Pancreas (tissue), 10 donors: ENCODE data around the gene MYMX. TPM values are rescaled to one million over a fixed set of nuclear protein-coding genes. Genes with fewer than 3 reads are reported as not detected.

Source experiments
- ATAC-seq, 4 donors: fragments of 200-7000 bp; cut with Tn5 transposase; one replicate each; pipeline versions ENCODE4 v1.8.0 to v1.9.1; 2020; ENCODE audit warnings: mild to moderate bottlenecking in 4 of 4, moderate library complexity in 4 of 4
- DNase-seq, 6 donors: peaks; one replicate each; pipeline ENCODE4 v3.0.0-alpha.2; 2020
- FAIRE-seq: peaks from 2 replicates; lab custom pipeline; 2012; peaks lifted over from hg19 to GRCh38; lab: Jason Lieb, UNC
- H3K27ac ChIP-seq, 4 donors: fragments of 200-600 bp; sonication (generic); 1 replicate in 3 of 4; 2 replicates in 1 of 4; pipeline versions ENCODE4 v1.5.0 to v1.8.0; 2020
- H3K27me3 ChIP-seq, 4 donors: fragments of 200-600 bp; one replicate each; pipeline ENCODE4 v1.8.0; 2021
- H3K36me3 ChIP-seq, 3 donors: fragments of 200-600 bp; sonication (generic) in 1 of 3; one replicate each; pipeline versions ENCODE4 v1.5.0 to v1.8.0; 2020 to 2021
- H3K4me1 ChIP-seq, 3 donors: fragments of 200-600 bp; one replicate each; pipeline ENCODE4 v1.8.0; 2021
- H3K4me3 ChIP-seq, 4 donors: fragments of 200-600 bp; sonication (generic) in 2 of 4; one replicate each; pipeline versions ENCODE4 v1.5.0 to v1.8.0; 2020 to 2021
- H3K9me3 ChIP-seq, 4 donors: fragments of 200-600 bp; one replicate each; pipeline ENCODE4 v1.8.0; 2021
- CTCF ChIP-seq, 4 donors: fragments of 200-600 bp; sonication (generic) in 3 of 4; IDR thresholded peaks; one replicate each; pipeline versions ENCODE4 v1.5.0 to v1.8.0; 2021; ENCODE audit warnings: antibody characterized with exemption in 4 of 4
- WGBS, 2 donors: extraction: QIAGEN DNeasy Blood & Tissue Kit; methylation state at CpG; one replicate each; pipeline ENCODE4 v1.1.7; 2013; 5-methylcytosine and 5-hydroxymethylcytosine counted together
- intact Hi-C, 3 donors: fragments of 100-400 bp; cut with DNase I; formaldehyde crosslinking; loops; one replicate each; pipeline versions ENCODE4 v1.11.1 to v1.14.2; 2022
- polyA plus RNA-seq, 2 donors: library from polyadenylated mRNA; stranded (reverse); fragments of 200-250 nt; gene quantifications; one replicate each; pipeline ENCODE4 v1.2.3, GENCODE V29; 2013
- total RNA-seq, 6 donors: library from RNA; stranded (reverse); fragmentation: NEBNext Ultra II Directional in 4 of 6; extraction: Animal tissue kit (Norgen Biotek cat#: 25700) in 4 of 6; gene quantifications; one replicate each; pipeline versions ENCODE4 v1.2.1 to v1.2.4, GENCODE V29; 2021 to 2023
- donor health status: healthy with polysubstance abuse.
- donor health status: DM: no; HTN: no; CAD: no; lungs with moderate emphysema.
- donor health status: DM: no; HTN: no; CAD: no.
- donor health status: control.
- donor health status: control.
- donor health status: Bipolar disorder and iron deficiency.
- donor health status: DM: yes; HTN: yes; CAD: no.
- donor health status: DM: no; HTN: no; CAD: no.
- donor health status: DM: no; HTN: no; CAD: no.
- donor health status: DM: yes; HTN: yes; CAD: no.

Gene MYMX
- total and polyA plus RNA-seq, 8 donors = 0.34 to 4.3 (median 1.7) TPM

- ATAC-seq = no peak
- H3K4me3 ChIP-seq = peak overlapping the region; percentile 22 to 71 (median 54)
- H3K4me1 ChIP-seq = peaks cover 30 to 51% (median 33%) of the 10 kb centered on the region in 3 donors
- intact Hi-C loops = no loop called here
- DNase-seq = no peak
- no peaks in the 10 kb centered on the region for H3K27me3 ChIP-seq
- FAIRE-seq = no peak
- no peaks in the 10 kb centered on the region for H3K36me3 ChIP-seq
- peak overlapping the region in 1 of 4 donors; percentile 39 for H3K27ac ChIP-seq
- H3K9me3 ChIP-seq = no peaks in the 10 kb centered on the region
- WGBS, 2 donors = 7 to 9% methylated on average over 15 to 18 of the region's 18 CpGs
- TF ChIP-seq CTCF (IDR thresholded peaks at IDR 0.05) = no peak
Observed at GRCh38 chr6:44224029-44224964, 7.6 kb downstream of the MYMX start.

GRCh38 chr6:44224965-44225305 is 8.2 kb downstream of the MYMX start:
- WGBS, 2 donors = 79 to 85% methylated on average over 4 of the region's 4 CpGs
- FAIRE-seq = no peak
- Histone ChIP-seq H3K9me3 (no peaks in the 10 kb centered on the region), H3K4me1 (peaks cover 30 to 51% (median 33%) of the 10 kb centered on the region in 3 donors), H3K27ac (no peak overlapping the region), H3K27me3 (no peaks in the 10 kb centered on the region), H3K4me3 (no peak overlapping the region), H3K36me3 (peaks cover 0 to 5% (median 0%) of the 10 kb centered on the region in 3 donors)
- no peak for DNase-seq
- no peak for TF ChIP-seq CTCF (IDR thresholded peaks at IDR 0.05)
- intact Hi-C loops = no loop called here
- no peak for ATAC-seq

GRCh38 chr6:44225579-44226325 is 9.0 kb downstream of the MYMX start:
- TF ChIP-seq CTCF (IDR thresholded peaks at IDR 0.05) = no peak
- FAIRE-seq (no peak), DNase-seq (no peak), ATAC-seq (no peak)
- intact Hi-C loops = no loop called here
- Histone ChIP-seq H3K27ac (peak overlapping the region in 1 of 4 donors; percentile 10), H3K27me3 (no peaks in the 10 kb centered on the region), H3K9me3 (no peaks in the 10 kb centered on the region), H3K4me1 (peaks cover 26 to 44% (median 33%) of the 10 kb centered on the region in 3 donors), H3K36me3 (peaks cover 0 to 12% (median 0%) of the 10 kb centered on the region in 3 donors), H3K4me3 (no peak overlapping the region)
- 39 to 46% methylated on average over 8 of the region's 8 CpGs for WGBS, 2 donors

- intact Hi-C loops = no loop called here
Observed at GRCh38 chr6:44226368-44227147, 9.8 kb downstream of the MYMX start.

More at GRCh38 chr6:44226368-44227147, 9.8 kb downstream of the MYMX start:
- ATAC-seq = peak in 1 of 4 donors; percentile 1
- peaks cover 23 to 36% (median 33%) of the 10 kb centered on the region in 3 donors for H3K4me1 ChIP-seq
- WGBS, 2 donors = 30 to 32% methylated on average over 15 of the region's 15 CpGs
- H3K36me3 ChIP-seq = peaks cover 0 to 19% (median 0%) of the 10 kb centered on the region in 3 donors
- no peaks in the 10 kb centered on the region for H3K9me3 ChIP-seq
- no peak for DNase-seq
- TF ChIP-seq CTCF (IDR thresholded peaks at IDR 0.05) = no peak
- no peaks in the 10 kb centered on the region for H3K27me3 ChIP-seq
- no peak overlapping the region for H3K27ac ChIP-seq
- no peak overlapping the region for H3K4me3 ChIP-seq
- FAIRE-seq = no peak
